UCSD-AML1 (cell line): ENCODE measurements around the gene FCN2.

Source experiments
- DNase-seq: peaks from one replicate; lab custom pipeline; 2025; ENCODE audit not compliant: unreplicated experiment; lab: John Stamatoyannopoulos, UW

FCN2 gene

DNA sequence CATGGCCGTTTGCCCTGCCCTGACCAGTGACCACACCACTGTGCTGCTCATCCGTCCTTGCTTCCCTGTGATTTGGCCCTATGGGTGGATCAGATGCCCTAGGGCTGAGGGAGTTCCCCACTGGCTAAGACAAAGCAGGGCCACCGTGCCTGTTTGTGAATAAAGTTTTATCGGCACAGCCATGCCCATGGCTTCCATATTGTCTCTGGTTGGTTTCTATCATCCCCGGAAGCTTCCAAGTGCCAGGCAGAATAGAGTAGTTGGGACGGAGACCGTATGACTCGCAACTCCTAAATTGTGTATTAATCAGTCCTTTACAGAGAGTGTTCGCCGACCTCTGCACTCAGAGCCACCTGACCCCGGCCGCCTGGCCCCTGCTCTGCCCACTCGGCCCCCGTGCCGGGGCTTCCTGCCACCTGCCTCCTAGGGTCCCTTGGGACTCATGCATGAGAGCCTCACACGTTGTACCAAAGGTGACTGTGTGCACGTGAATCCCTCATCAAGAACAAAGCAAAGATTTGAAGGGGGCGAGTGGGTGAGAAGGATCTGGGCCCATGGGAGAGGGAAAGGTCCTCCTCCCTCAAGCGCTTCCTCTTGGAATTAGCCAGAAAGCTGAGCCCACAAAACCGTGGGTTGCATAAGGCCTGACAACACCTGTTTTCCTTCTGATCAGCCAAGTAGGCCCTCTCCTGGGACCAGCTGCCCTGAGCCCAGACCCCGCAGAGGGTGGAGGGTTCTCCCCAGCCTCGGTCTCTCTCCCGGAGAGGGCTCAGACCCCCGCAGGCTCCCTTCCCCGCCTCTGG lies 11.7 kb upstream of the FCN2 start:
- no peak for DNase-seq

DNA sequence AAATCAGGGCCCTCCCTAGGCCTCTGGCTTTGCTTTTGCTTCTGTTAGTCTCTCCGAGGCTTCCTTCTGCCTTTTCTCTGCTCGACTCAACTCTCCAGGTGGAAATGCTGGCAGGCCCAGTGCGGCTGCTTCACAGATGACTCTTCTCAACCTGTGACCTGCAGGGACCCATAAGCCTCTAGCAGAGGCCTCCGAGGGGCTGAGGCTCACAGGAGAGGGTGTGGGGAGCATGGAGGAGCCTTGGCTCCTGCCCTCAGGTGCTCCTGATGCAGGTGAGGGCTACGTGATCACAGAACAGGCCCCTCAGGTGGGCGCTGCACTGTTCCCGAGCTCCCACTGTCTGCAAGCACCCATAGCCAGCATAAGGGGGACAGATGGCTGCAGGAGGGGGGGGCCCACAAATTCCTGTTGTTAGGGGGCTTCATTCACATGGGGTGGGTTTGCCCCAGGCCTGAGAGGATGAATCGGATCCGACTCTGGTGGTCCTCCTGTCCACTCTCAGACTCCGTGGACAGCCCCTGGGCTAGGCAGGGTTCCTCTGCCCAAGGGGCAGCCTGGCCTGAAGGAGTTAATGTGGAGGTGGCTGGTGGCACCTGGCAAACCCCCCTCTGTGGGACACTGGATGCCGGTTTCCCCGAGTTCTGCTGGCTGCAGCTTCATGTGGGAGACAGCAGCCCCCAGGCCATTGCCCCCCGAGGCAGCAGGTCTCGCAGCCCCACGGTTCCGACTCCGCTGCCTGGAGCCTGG lies 10.9 kb upstream of the FCN2 start:
- DNase-seq = no peak

- DNase-seq = no peak
Observed at GRCh38 chr9:134870301-134870694, 10.3 kb upstream of the FCN2 start.

GRCh38 chr9:134870746-134871662 lies 9.6 kb upstream of the FCN2 start:
- DNase-seq = no peak

- DNase-seq = no peak
Observed at GRCh38 chr9:134871697-134872340, 8.8 kb upstream of the FCN2 start.

- no peak for DNase-seq
Observed at GRCh38 chr9:134872482-134873231, 8.0 kb upstream of the FCN2 start.

DNA sequence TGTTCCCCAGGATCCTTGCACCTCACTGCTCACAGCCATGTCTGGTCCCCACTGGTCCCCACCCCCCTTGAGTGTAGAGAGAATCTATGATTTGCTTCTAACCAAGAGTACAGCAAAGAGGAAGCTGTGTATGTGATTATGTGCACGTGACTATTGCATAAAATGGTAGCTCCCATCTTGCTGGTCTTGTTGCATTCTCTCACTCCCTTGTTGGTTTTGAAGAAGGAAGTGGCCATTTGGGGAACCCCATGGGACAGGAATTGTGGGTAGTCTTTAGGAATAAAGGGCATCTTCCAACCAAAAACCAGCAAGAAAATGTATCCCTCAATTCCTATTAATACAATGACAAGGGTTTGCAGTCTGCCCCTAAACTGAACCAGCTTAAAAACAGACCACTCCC lies 5.2 kb upstream of the FCN2 start:
- no peak for DNase-seq

DNA sequence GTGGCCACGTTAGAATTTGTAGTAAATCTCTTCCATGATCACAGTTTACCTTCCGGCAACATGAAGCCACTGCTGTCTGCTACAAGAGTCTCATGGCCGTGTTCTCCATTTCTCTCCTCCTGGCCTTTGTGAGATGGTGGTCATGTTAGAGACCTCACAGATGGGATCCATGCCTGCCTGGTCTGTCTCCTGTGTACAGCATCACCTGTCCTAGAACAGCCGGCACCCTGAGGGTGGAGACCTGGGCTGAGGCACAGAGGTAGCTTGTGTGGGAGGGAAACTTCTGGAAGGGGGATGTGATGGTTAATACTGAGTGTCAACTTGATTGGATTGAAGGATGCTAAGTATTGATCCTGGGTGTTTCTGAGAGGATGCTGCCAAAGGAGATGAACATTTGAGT lies 3.1 kb upstream of the FCN2 start:
- no peak for DNase-seq

- DNase-seq = no peak
Observed at GRCh38 chr9:134879664-134880483, 736 bp upstream of the FCN2 start.

DNA sequence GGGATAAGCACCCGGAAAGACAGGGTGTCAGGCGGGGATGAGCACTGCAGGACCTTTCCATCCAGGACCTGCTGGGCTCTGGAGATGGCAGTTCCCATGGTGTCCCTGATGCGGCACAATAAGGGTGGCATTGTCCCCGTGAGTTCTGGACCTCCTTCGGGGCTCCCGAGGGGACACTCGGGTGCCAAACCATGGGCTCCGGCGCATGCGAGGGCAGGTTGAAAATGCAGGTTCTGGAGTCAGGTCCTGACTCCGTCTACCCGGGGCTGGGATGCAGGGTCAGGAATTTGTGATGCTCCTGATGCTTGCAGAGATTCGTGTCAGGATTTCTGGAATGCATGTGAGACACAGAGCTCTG lies 682 bp downstream of the FCN2 start:
- DNase-seq = no peak

- no peak for DNase-seq
Observed at GRCh38 chr9:134882204-134882785, 1.7 kb downstream of the FCN2 start.

DNA sequence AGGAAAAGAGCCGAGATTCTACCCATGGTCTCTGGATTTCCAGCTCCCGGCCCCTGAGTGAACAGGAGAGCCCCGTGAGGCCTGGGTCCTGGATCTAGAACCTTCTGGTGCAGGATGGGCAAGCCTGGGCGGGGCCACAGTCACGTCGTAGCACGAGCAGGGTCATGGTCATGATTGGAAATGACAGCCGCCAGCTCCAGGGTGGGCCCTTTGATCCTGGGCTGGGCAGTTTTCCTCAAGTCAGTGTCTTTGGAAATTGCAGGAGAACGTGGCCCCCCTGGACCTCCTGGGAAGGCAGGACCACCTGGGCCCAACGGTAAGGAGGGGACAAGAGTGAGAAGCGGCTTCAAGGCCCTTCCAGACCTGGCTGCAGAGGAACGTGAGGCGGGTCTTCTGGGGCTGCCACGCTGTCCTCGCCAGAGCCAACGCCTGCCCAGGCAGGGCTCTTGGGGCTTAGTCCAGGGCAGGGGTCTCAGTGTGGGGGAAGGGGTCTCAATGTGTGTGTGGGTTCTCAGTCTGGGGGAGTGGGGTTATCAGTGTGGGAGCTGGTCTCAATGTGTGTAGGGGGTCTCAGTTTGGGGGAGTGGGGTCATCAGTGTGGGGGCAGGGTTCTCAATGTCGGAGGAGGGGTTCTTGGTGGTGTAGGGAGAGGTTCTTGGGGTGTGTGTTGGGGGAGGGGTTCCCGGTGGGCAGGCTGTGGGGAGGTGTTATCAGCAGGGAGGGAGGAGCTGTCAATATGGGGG lies 2.6 kb downstream of the FCN2 start:
- no peak for DNase-seq

- no peak for DNase-seq
Observed at GRCh38 chr9:134884492-134884891, 3.9 kb downstream of the FCN2 start.

- no peak for DNase-seq
Observed at GRCh38 chr9:134885001-134885678, 4.5 kb downstream of the FCN2 start.

GRCh38 chr9:134885679-134886412 lies 5.2 kb downstream of the FCN2 start:
- no peak for DNase-seq

DNA sequence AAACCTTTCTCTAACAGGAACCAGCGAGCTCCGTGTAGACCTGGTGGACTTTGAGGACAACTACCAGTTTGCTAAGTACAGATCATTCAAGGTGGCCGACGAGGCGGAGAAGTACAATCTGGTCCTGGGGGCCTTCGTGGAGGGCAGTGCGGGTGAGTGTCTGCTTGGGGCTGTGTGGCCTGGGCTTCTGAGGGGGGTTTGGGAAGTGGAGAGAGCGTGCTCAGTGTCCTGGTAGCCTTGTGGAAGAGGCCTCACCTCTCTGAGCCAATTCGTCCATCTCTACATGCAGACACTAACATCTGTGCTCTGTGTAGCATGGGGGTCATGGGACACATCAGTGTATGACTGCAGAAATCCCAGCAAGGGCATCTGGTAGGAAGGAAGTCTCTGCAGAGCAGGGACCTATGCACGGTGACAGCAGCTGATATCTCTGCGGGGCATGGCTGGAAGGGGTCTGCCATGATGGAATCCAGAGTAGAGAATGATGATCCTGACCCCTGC lies 5.9 kb downstream of the FCN2 start:
- DNase-seq = no peak

- DNase-seq = no peak
Observed at GRCh38 chr9:134887219-134887618, 6.6 kb downstream of the FCN2 start.
